Stimulated activated CD8-positive, alpha-beta memory T cell treated with anti-CD3 and anti-CD28 coated beads, Interleukin-2, amount 100 ng/mL, for 48 hours (primary cell): ENCODE data around the gene TSPAN17.

Experiments
- DNase-seq, 2 donors: peaks; one replicate each; pipeline ENCODE4 v3.0.0-alpha.2; 2020; ENCODE audit warnings: low read depth in 2 of 2

TSPAN17 gene

GRCh38 chr5:176660530-176660859 lies 13.2 kb downstream of the TSPAN17 start:
- DNase-seq, result no peak

GRCh38 chr5:176660860-176661641 lies 13.8 kb downstream of the TSPAN17 start:
- DNase-seq, result peak; percentile 64 to 71

- DNase-seq, result no peak
These were observed 14.4 kb downstream of the TSPAN17 start for GRCh38 chr5:176661676-176662075.

- no peak for DNase-seq
These were observed 15.4 kb downstream of the TSPAN17 start for GRCh38 chr5:176662371-176663333.

- DNase-seq, result no peak
These were observed 16.3 kb downstream of the TSPAN17 start for GRCh38 chr5:176663566-176663965.

- no peak for DNase-seq
These were observed 17.2 kb downstream of the TSPAN17 start for GRCh38 chr5:176664479-176664878.

GRCh38 chr5:176664886-176665285 lies 17.6 kb downstream of the TSPAN17 start:
- no peak for DNase-seq

GRCh38 chr5:176665517-176665916 lies 18.2 kb downstream of the TSPAN17 start:
- no peak for DNase-seq

- no peak for DNase-seq
These were observed 20.4 kb downstream of the TSPAN17 start for GRCh38 chr5:176667637-176668036.

- no peak for DNase-seq
These were observed 23.2 kb downstream of the TSPAN17 start for GRCh38 chr5:176670449-176670848.

- no peak for DNase-seq
These were observed 24.1 kb downstream of the TSPAN17 start for GRCh38 chr5:176671399-176671798.

GRCh38 chr5:176671890-176672747 lies 24.8 kb downstream of the TSPAN17 start:
- no peak for DNase-seq

GRCh38 chr5:176673651-176674583 lies 26.6 kb downstream of the TSPAN17 start:
- DNase-seq, result no peak

GRCh38 chr5:176674799-176675198 lies 27.5 kb downstream of the TSPAN17 start:
- no peak for DNase-seq

GRCh38 chr5:176675676-176676360 lies 28.5 kb downstream of the TSPAN17 start:
- DNase-seq, result no peak

- DNase-seq, result no peak
These were observed 29.1 kb downstream of the TSPAN17 start for GRCh38 chr5:176676361-176676824.

- no peak for DNase-seq
These were observed 30.1 kb downstream of the TSPAN17 start for GRCh38 chr5:176677209-176677939.

GRCh38 chr5:176678584-176678983 lies 31.3 kb downstream of the TSPAN17 start:
- no peak for DNase-seq
